ENCODE results near the gene FAM135A.

- TF ChIP-seq, protein P1, sequence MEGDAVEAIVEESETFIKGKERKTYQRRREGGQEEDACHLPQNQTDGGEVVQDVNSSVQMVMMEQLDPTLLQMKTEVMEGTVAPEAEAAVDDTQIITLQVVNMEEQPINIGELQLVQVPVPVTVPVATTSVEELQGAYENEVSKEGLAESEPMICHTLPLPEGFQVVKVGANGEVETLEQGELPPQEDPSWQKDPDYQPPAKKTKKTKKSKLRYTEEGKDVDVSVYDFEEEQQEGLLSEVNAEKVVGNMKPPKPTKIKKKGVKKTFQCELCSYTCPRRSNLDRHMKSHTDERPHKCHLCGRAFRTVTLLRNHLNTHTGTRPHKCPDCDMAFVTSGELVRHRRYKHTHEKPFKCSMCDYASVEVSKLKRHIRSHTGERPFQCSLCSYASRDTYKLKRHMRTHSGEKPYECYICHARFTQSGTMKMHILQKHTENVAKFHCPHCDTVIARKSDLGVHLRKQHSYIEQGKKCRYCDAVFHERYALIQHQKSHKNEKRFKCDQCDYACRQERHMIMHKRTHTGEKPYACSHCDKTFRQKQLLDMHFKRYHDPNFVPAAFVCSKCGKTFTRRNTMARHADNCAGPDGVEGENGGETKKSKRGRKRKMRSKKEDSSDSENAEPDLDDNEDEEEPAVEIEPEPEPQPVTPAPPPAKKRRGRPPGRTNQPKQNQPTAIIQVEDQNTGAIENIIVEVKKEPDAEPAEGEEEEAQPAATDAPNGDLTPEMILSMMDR (conservative IDR thresholded peaks at IDR 0.05; ENCODE audit: low read depth, low read length), result no peak
- no peak for TF ChIP-seq EZH2 (IDR thresholded peaks at IDR 0.05; ENCODE audit: borderline replicate concordance, low read depth, low read length, poor library complexity, severe bottlenecking)
These were observed 1.5 kb downstream of the FAM135A start for GRCh38 chr6:70414813-70415212.
